NAMALWA (cell line): ENCODE results near the gene ZNF574.

Experiments
- DNase-seq: peaks from one replicate; pipeline ENCODE4 v3.0.0-alpha.2; 2015; ENCODE audit warnings: low spot score

Gene ZNF574

DNA sequence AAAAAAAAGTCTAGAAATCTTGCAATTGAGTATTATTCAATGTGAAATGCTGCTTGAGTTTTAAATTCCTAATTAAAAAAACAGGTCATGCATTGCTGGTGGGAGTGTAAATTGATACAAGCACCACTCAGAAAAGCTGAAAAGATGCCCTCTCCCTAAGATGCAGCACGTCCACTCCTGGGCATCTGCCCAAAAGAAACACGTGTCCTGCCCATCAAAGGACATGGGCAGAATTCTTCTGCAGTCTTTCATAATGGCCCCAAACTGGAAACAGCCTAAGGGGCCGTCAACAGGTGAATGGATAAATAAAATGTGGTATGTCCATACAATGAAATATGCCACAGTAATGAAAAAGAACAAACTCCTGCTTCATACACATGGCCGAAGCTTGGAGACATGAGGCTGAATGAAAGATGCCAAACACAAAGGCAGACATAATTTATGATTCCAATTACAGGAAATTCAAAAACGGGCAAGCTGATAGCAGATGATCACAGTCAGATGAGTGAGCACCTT lies 48.5 kb downstream of the ZNF574 start:
- DNase-seq: no peak

DNA sequence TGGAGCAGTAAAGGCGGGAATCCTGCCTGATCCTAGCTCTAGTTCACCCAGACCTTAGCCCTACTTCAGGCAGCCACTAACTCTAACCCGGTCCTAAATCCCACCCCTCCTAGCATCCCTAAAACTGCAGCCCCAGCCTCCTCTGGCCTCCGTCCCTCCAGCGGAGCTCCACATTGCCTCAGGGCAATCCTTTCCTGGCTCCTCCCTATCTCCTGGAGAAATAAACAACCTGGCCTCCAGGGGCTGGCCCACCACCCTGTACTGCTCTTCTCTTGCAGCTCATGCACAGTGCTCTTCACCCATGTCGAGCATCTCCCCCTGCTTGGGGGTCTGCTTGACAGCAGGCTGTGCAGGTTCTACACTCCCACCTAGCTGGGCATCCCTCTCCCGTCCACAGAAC lies 49.6 kb downstream of the ZNF574 start:
- DNase-seq: no peak

DNA sequence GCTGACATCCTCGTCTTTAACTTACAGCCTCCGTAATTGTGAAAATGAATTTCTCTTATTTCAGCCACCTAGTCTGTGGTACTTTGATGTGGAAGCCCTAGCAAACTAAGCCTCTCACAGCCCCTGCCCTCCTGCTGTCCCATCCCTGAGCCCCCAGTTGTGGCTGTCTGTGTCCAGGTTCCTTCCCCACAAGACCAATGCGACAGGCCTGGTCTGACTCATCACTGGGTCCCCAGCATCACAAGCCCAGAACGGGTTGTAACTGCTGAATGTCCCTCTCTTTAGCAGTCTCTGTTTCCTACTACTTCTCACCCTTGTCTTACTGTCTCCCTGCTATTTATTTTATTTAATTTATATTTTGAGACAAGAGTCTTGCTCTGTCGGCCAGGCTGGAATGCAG lies 50.6 kb downstream of the ZNF574 start:
- no peak for DNase-seq

DNA sequence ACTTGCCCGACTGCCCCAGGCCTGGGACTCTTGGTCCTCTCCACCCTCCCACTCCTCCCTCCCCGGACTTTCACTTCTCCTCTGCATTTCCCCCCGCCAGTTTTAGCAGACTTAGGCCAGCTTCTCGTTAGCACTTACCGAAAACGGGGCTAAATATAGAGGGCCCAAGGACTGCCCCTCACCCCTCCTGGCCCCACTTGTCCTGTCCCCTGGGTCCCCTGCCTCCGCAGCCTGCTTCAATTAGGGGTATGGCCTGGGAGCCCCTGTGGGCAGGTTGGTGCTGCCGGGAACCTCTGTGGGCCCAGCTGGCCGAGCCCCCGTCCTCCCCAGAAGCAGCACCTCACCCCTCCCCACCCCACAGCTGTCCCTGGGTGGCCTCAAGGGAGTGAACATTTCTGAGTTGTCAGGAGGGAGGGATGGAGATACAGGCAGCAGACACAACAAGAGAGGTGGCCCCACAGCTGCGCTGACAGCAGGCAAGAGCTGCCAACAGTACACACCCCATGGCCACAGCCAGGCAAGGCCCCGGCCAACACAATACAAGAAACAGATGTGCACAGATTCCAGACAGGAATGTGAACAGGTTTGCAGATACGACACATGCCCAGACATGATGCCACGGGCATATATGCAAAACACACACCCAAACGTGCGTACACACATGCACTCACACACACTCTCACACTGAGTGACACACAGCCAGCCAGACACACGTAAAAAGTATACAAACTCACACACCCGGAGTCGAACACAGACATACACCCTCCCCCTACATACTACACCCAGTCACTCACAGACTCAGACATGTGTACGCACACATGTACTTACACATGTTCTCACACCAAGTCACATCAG lies 53.7 kb downstream of the ZNF574 start:
- peak; percentile 96 for DNase-seq

DNA sequence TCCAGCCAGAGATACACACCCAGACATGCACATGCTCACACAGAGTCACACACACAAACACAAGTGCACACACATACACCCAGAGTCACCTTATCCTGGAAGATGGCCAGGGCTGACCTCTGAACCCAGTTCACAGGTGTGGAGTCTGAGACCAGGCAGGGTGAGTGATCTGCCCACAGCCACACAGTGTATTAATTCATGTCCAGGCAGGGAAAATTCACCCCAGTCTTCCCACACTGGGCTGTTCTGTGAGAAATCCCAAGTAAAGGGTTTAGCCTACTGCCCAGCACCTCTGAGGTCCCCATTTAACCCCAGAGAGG lies 54.2 kb downstream of the ZNF574 start:
- no peak for DNase-seq
